Endodermal cell (in vitro differentiated cells): Measurements from ENCODE around the gene BMS1. TPM values are rescaled to one million over a fixed set of nuclear protein-coding genes. Genes with fewer than 3 reads are reported as not detected.

Source experiments
- DNase-seq: peaks from one replicate; pipeline ENCODE4 v3.0.0-alpha.2; 2017
- H3K27ac ChIP-seq: 2 replicates; pipeline ENCODE4 v1.5.1; 2013; ENCODE audit warnings: mild to moderate bottlenecking, low read depth, low read length, moderate library complexity
- H3K27me3 ChIP-seq: 2 replicates; pipeline ENCODE4 v1.6.1; 2013; ENCODE audit warnings: mild to moderate bottlenecking, low read length, moderate library complexity; ENCODE audit not compliant: insufficient read depth, control insufficient read depth, poor library complexity, severe bottlenecking
- H3K36me3 ChIP-seq: 2 replicates; pipeline ENCODE4 v1.7.0; 2013; ENCODE audit warnings: mild to moderate bottlenecking, low read length, moderate library complexity; ENCODE audit not compliant: control insufficient read depth, insufficient read depth
- H3K4me1 ChIP-seq: one replicate; pipeline ENCODE4 v1.7.0; 2013; ENCODE audit warnings: low read length; ENCODE audit not compliant: control insufficient read depth, insufficient read depth
- H3K4me3 ChIP-seq: 2 replicates; pipeline ENCODE4 v1.5.1; 2013; ENCODE audit warnings: mild to moderate bottlenecking, low read length, moderate library complexity
- H3K9ac ChIP-seq: 2 replicates; pipeline ENCODE4 v1.6.1; 2013; ENCODE audit warnings: mild to moderate bottlenecking, low read length, moderate library complexity; ENCODE audit not compliant: poor library complexity, severe bottlenecking; ENCODE audit errors: extremely low read depth
- H3K9me3 ChIP-seq: 2 replicates; pipeline ENCODE4 v1.6.1; 2013; ENCODE audit warnings: mild to moderate bottlenecking, low read length, moderate library complexity; ENCODE audit not compliant: control insufficient read depth
- H3K27ac Mint-ChIP-seq: 2 replicates; pipeline ENCODE4 v1.8.0; 2020; ENCODE audit warnings: mixed read lengths
- H3K27me3 Mint-ChIP-seq: 2 replicates; pipeline ENCODE4 v1.8.0; 2021; ENCODE audit warnings: mild to moderate bottlenecking, mixed read lengths; ENCODE audit not compliant: insufficient read depth
- H3K36me3 Mint-ChIP-seq: 2 replicates; pipeline ENCODE4 v1.8.0; 2020; ENCODE audit warnings: low read depth, mixed read lengths
- H3K4me1 Mint-ChIP-seq: 2 replicates; pipeline ENCODE4 v1.8.0; 2020; ENCODE audit warnings: mixed read lengths
- H3K4me3 Mint-ChIP-seq: 2 replicates; pipeline ENCODE4 v1.8.0; 2020; ENCODE audit warnings: mild to moderate bottlenecking, moderate library complexity, mixed read lengths
- H3K9me3 Mint-ChIP-seq: 2 replicates; pipeline ENCODE4 v1.8.0; 2020; ENCODE audit warnings: mild to moderate bottlenecking, mixed read lengths
- WGBS, 2 experiments: methylation state at CpG; one replicate each; pipeline versions ENCODE4 v1.1.5 to v1.1.7; 2013; ENCODE audit warnings: missing lambda C conversion rate in 2 of 2, mixed read lengths in 1 of 2; ENCODE audit not compliant: insufficient coverage in 1 of 2, insufficient read length in 1 of 2; 5-methylcytosine and 5-hydroxymethylcytosine counted together
- total RNA-seq, 2 donors: library from RNA; stranded (reverse); fragmentation: NEBNext Ultra II Directional in 1 of 2; extraction: Animal tissue kit (Norgen Biotek cat#: 25700) in 1 of 2; gene quantifications; 2 replicates in 1 of 2; 3 replicates in 1 of 2; pipeline ENCODE4 v1.2.1, GENCODE V29; 2021
- TF ChIP-seq, protein P1 (sequence below): fragments of 200-600 bp; sonication (generic); conservative IDR thresholded peaks from 2 replicates; pipeline ENCODE4 v1.5.0; 2021; ENCODE audit warnings: antibody characterized with exemption, mild to moderate bottlenecking

BMS1 gene
- total RNA-seq, 2 donors from 2014 or later: 19.8 to 24.2 TPM

DNA sequence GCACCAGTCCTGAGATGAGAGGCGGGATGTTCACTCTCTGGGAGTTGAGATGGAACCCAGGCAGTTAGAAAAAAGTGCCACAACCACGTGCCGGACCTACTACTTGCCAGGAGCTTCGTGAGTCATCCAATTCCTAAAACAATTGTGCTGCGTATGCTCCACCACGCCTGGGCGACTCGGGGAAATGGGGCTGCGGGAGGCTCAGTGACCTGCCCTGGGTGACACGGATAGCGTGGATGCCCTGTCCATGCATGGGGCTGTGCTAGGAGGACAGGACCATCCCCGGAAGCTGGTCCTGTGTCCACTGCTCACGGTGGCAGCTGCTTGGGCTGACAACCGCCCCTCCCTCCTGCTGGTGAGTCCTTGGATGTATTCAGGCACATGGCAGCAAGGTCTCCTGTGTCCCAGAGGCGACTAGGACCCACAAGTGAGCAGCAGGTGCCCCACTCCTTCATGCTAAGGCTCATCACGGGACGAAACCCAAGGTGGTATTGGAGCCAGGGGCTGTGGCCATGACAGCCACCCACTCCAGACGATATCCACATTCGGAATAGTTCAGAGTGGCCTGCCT lies 90.4 kb downstream of the BMS1 start:
- H3K27me3 ChIP-seq: no peaks in the 10 kb centered on the region
- H3K27me3 Mint-ChIP-seq: no peaks in the 10 kb centered on the region
- H3K4me3 Mint-ChIP-seq: no peak overlapping the region
- H3K27ac Mint-ChIP-seq: no peak overlapping the region
- H3K27ac ChIP-seq: no peak overlapping the region
- H3K4me1 Mint-ChIP-seq: peaks cover 5% of the 10 kb centered on the region
- WGBS, 2 experiments: 92 to 97% methylated on average over 17 to 19 of the region's 19 CpGs
- peak; percentile 24 for DNase-seq
- no peaks in the 10 kb centered on the region for H3K36me3 Mint-ChIP-seq
- H3K9ac ChIP-seq: no peak overlapping the region
- no peaks in the 10 kb centered on the region for H3K9me3 Mint-ChIP-seq
- no peaks in the 10 kb centered on the region for H3K9me3 ChIP-seq
- H3K4me3 ChIP-seq: no peak overlapping the region
- TF ChIP-seq, protein P1, sequence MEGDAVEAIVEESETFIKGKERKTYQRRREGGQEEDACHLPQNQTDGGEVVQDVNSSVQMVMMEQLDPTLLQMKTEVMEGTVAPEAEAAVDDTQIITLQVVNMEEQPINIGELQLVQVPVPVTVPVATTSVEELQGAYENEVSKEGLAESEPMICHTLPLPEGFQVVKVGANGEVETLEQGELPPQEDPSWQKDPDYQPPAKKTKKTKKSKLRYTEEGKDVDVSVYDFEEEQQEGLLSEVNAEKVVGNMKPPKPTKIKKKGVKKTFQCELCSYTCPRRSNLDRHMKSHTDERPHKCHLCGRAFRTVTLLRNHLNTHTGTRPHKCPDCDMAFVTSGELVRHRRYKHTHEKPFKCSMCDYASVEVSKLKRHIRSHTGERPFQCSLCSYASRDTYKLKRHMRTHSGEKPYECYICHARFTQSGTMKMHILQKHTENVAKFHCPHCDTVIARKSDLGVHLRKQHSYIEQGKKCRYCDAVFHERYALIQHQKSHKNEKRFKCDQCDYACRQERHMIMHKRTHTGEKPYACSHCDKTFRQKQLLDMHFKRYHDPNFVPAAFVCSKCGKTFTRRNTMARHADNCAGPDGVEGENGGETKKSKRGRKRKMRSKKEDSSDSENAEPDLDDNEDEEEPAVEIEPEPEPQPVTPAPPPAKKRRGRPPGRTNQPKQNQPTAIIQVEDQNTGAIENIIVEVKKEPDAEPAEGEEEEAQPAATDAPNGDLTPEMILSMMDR: no peak
- no peaks in the 10 kb centered on the region for H3K4me1 ChIP-seq
- no peaks in the 10 kb centered on the region for H3K36me3 ChIP-seq

DNA sequence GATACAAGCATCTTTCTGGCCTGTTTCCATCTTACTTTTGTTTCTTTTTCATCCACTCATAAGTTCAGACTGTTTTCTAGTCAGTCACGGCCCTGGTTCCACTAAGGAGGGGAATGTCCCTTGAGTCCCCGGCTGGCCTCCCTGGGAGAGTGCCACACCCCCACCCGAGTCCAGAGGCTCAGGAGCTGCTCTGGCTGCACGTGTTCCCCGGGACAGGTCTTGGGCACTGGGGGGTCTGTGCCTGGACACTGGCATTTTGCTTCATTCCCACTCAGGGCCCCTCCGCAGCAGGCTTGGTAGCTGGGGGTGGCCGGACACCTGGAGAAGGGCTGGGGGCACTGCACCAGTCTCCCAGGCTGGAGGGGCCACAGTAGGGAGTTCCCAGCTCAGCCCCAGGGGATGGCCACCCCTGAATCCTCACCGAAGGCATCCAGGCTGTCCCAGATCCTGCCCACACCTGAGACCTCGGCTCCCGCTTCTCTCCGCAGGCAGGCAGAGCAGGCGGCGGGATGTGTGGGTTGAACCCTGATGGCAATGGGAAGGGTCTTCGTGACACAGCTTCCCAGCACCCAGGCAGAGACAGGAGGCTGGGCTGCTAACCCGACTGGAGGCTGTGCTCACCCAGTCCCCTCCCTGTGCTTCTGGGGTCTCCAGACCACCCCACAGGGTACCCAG lies 92.3 kb downstream of the BMS1 start:
- peak; percentile 35 for DNase-seq
- Histone ChIP-seq H3K27ac (no peak overlapping the region), H3K36me3 (no peaks in the 10 kb centered on the region), H3K27me3 (no peaks in the 10 kb centered on the region), H3K9ac (no peak overlapping the region), H3K4me1 (no peaks in the 10 kb centered on the region), H3K4me3 (no peak overlapping the region), H3K9me3 (no peaks in the 10 kb centered on the region)
- 92 to 94% methylated on average over 5 to 15 of the region's 15 CpGs for WGBS, 2 experiments
- TF ChIP-seq, protein P1: no peak
- no peaks in the 10 kb centered on the region for H3K27me3 Mint-ChIP-seq
- H3K9me3 Mint-ChIP-seq: no peaks in the 10 kb centered on the region
- H3K4me1 Mint-ChIP-seq: peaks cover 5% of the 10 kb centered on the region
- no peaks in the 10 kb centered on the region for H3K36me3 Mint-ChIP-seq
- no peak overlapping the region for H3K27ac Mint-ChIP-seq
- H3K4me3 Mint-ChIP-seq: no peak overlapping the region

DNA sequence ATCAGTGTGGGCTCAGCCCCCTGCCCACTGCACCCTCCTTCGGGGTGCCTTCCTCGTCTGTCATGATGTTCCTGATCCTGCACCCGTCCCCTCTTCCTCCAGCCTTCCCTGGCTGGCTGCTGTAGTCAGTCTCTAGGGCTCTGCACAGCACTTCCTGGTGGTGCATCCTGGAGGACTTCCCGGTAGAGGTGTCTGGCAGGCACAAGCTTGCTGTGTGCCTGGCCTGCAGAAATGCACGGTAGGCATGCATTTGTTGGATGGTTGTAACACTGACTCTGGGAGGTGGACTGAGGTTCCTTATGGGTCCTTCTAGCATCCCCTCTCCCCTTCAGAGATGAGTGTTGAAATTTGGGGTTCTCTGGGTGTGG lies 92.8 kb downstream of the BMS1 start:
- H3K27me3 ChIP-seq: no peaks in the 10 kb centered on the region
- H3K27me3 Mint-ChIP-seq: peaks cover 2% of the 10 kb centered on the region
- no peak overlapping the region for H3K27ac Mint-ChIP-seq
- H3K36me3 Mint-ChIP-seq: no peaks in the 10 kb centered on the region
- no peak overlapping the region for H3K9ac ChIP-seq
- WGBS, 2 experiments: 89% methylated on average over 5 of the region's 5 CpGs; no CpG with 5 or more reads in 1 of the 2 experiments
- no peaks in the 10 kb centered on the region for H3K36me3 ChIP-seq
- no peak overlapping the region for H3K4me3 ChIP-seq
- H3K9me3 ChIP-seq: no peaks in the 10 kb centered on the region
- H3K9me3 Mint-ChIP-seq: no peaks in the 10 kb centered on the region
- no peak overlapping the region for H3K27ac ChIP-seq
- DNase-seq: no peak
- no peak overlapping the region for H3K4me3 Mint-ChIP-seq
- TF ChIP-seq, protein P1: no peak
- H3K4me1 Mint-ChIP-seq: peaks cover 5% of the 10 kb centered on the region
- H3K4me1 ChIP-seq: no peaks in the 10 kb centered on the region
